Measurements from ENCODE around the gene GPR6.
A peak's percentile ranks its signal among the peaks of the same experiment; 100 is the strongest.

The GPR6 gene
- total RNA-seq = 0 to 0.08 (median 0) reads per million in 18 experiments

GRCh38 chr6:109978174-109979032, at the start of gene GPR6:
Gene GPR6 (plus strand): TSS chr6:109978311. CDS start chr6:109979113, 802 bp downstream.
- DNase-seq = peak; percentile 46 to 73

- no peak for DNase-seq
Measured at GRCh38 chr6:109934293-109934692, 43.8 kb upstream of the GPR6 start.

- no peak for DNase-seq
Measured at GRCh38 chr6:109939654-109940053, 38.5 kb upstream of the GPR6 start.

GRCh38 chr6:109944448-109944847, 33.7 kb upstream of the GPR6 start:
- no peak for DNase-seq

GRCh38 chr6:109945091-109945490, 33.0 kb upstream of the GPR6 start:
- no peak for DNase-seq

GRCh38 chr6:109946979-109947378, 31.1 kb upstream of the GPR6 start:
- DNase-seq = no peak

- no peak for DNase-seq
Measured at GRCh38 chr6:109949281-109950065, 28.6 kb upstream of the GPR6 start.

- DNase-seq = peak; percentile 6 to 51
Measured at GRCh38 chr6:109955491-109955890, 22.6 kb upstream of the GPR6 start.

GRCh38 chr6:109958626-109959025, 19.5 kb upstream of the GPR6 start:
- peak in 1 of 2 donors; percentile 7 for DNase-seq

GRCh38 chr6:109961611-109962041, 16.5 kb upstream of the GPR6 start:
- DNase-seq = no peak

GRCh38 chr6:109962271-109962670, 15.8 kb upstream of the GPR6 start:
- DNase-seq = no peak

GRCh38 chr6:109963598-109964170, 14.4 kb upstream of the GPR6 start:
- DNase-seq = no peak

- no peak for DNase-seq
Measured at GRCh38 chr6:109964949-109965348, 13.2 kb upstream of the GPR6 start.

- DNase-seq = no peak
Measured at GRCh38 chr6:109966299-109966698, 11.8 kb upstream of the GPR6 start.

- DNase-seq = no peak
Measured at GRCh38 chr6:109977791-109978173, 329 bp upstream of the GPR6 start.

- no peak for DNase-seq
Measured at GRCh38 chr6:109979033-109979921, 1.2 kb downstream of the GPR6 start.

- no peak for DNase-seq
Measured at GRCh38 chr6:109984410-109984809, 6.3 kb downstream of the GPR6 start.

GRCh38 chr6:109987196-109987595, 9.1 kb downstream of the GPR6 start:
- DNase-seq = no peak

- no peak for DNase-seq
Measured at GRCh38 chr6:109991201-109992101, 13.3 kb downstream of the GPR6 start.

- no peak for DNase-seq
Measured at GRCh38 chr6:109998159-109998785, 20.2 kb downstream of the GPR6 start.

- peak; percentile 8 to 21 for DNase-seq
Measured at GRCh38 chr6:109999740-110000139, 21.6 kb downstream of the GPR6 start.
